Measurements from ENCODE around the gene TSR3. TPM values are rescaled to one million over a fixed set of nuclear protein-coding genes. Genes with fewer than 3 reads are reported as not detected.

The TSR3 gene
- total RNA-seq, 1 donor = 42.7 TPM

- peak overlapping the region; percentile 61 for H3K4me3 ChIP-seq (ENCODE audit: low read depth, low read length)
- DNase-seq (ENCODE audit: low read depth) = no peak
- TF ChIP-seq, protein P1, sequence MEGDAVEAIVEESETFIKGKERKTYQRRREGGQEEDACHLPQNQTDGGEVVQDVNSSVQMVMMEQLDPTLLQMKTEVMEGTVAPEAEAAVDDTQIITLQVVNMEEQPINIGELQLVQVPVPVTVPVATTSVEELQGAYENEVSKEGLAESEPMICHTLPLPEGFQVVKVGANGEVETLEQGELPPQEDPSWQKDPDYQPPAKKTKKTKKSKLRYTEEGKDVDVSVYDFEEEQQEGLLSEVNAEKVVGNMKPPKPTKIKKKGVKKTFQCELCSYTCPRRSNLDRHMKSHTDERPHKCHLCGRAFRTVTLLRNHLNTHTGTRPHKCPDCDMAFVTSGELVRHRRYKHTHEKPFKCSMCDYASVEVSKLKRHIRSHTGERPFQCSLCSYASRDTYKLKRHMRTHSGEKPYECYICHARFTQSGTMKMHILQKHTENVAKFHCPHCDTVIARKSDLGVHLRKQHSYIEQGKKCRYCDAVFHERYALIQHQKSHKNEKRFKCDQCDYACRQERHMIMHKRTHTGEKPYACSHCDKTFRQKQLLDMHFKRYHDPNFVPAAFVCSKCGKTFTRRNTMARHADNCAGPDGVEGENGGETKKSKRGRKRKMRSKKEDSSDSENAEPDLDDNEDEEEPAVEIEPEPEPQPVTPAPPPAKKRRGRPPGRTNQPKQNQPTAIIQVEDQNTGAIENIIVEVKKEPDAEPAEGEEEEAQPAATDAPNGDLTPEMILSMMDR (IDR thresholded peaks at IDR 0.05; ENCODE audit: insufficient read depth, low read depth, low read length) = no peak
These were observed 26.6 kb upstream of the TSR3 start for GRCh38 chr16:1378087-1378803.

DNA sequence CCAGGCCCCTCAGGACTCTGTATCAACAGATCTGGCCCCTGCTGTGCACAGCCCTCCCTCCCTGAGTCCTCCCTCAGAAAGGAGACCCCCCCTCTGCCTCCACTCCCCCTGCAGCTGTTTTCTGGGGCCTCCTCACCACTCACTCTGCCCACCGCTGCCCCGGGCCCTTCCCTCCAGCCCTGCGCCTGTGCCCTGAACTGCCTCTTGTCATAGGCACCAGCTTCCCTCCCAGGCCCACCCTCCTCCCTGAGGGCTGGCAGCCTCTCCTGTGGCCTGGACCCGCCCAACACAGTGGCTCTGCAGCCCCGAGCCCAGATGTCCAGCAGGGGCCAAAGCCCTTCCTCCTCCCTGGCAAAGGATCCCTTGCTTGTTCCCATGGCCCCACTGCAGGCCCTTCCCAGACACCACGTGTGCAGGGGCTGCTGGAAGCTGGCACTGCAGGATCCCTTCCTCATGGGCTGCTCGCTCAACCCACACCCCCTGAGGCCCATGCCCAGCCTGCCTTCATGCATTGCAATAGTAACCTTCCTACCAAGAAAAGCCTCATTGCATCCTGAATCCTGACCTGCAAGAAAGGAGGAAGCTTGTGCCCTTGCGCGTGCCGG is 25.8 kb upstream of the TSR3 start:
- no peak overlapping the region for H3K4me3 ChIP-seq (ENCODE audit: low read depth, low read length)
- no peak for DNase-seq (ENCODE audit: low read depth)
- TF ChIP-seq, protein P1 (IDR thresholded peaks at IDR 0.05; ENCODE audit: insufficient read depth, low read depth, low read length) = no peak

- DNase-seq (ENCODE audit: low read depth) = no peak
- H3K4me3 ChIP-seq (ENCODE audit: low read depth, low read length) = no peak overlapping the region
- TF ChIP-seq, protein P1 (IDR thresholded peaks at IDR 0.05; ENCODE audit: insufficient read depth, low read depth, low read length) = no peak
These were observed 24.2 kb upstream of the TSR3 start for GRCh38 chr16:1375741-1376410.

- TF ChIP-seq, protein P1 (IDR thresholded peaks at IDR 0.05; ENCODE audit: insufficient read depth, low read depth, low read length) = no peak
- DNase-seq (ENCODE audit: low read depth) = no peak
- H3K4me3 ChIP-seq (ENCODE audit: low read depth, low read length) = no peak overlapping the region
These were observed 23.6 kb upstream of the TSR3 start for GRCh38 chr16:1375298-1375640.

DNA sequence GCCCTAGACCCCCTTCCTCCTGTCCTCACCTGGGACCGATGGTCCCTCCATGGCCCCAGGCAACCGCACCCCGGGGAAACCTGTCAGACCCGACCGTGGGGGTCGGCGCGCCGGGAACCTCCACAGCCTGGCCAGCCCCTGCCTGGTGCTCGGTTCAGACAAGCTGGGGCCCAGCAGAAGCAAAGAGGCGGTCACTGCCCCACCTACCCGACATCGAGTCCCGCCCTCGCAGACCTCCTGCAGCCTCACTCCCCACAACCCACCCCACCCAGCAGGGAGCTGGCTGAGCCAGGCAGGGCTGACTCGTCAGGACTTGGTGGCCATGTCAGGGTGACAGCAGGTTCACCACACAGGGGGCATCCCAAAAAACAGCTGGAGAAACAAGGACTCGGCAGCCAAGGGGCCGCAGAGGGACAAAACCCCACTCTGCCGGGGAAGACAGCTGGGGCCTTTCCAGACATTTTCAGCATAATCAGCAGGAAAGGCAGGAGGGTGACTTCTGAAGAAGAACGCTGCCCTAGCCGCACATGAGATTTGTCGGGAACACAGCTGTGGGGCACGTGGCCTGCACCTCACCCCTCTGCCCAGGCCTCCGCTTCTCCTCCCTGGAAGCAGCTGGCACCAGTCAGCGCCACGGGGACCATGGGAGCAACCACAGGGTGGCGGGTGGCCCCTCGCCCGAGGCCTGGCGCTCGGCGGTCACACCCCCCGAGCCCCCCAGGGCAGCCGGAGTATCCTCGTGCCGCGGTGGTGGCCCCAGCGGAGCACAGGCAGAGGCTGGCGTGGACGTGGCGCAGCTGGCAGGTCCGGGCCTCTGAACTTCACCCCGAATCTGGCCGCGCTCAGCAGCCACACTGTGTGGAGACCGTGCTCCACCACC is 23.0 kb upstream of the TSR3 start:
- DNase-seq (ENCODE audit: low read depth) = no peak
- TF ChIP-seq, protein P1 (IDR thresholded peaks at IDR 0.05; ENCODE audit: insufficient read depth, low read depth, low read length) = no peak

GRCh38 chr16:1372292-1372950 is 20.7 kb upstream of the TSR3 start:
- H3K4me3 ChIP-seq (ENCODE audit: low read depth, low read length) = no peak overlapping the region
- DNase-seq (ENCODE audit: low read depth) = no peak
- TF ChIP-seq, protein P1 (IDR thresholded peaks at IDR 0.05; ENCODE audit: insufficient read depth, low read depth, low read length) = no peak

More for the DNA sequence above, 23.0 kb upstream of the TSR3 start:
- no peak overlapping the region for H3K4me3 ChIP-seq (ENCODE audit: low read depth, low read length)

Measured in fibroblast of villous mesenchyme (primary cell).